GM12865 (cell line): ENCODE measurements around the gene RFTN1.
A peak's percentile ranks its signal among the peaks of the same experiment; 100 is the strongest.

Experiments
- DNase-seq: peaks from one replicate; pipeline ENCODE4 v3.0.0; 2010; ENCODE audit warnings: low read depth
- H3K4me3 ChIP-seq: 2 replicates; pipeline ENCODE4 v1.5.1; 2011; ENCODE audit warnings: mild to moderate bottlenecking, low read depth, low read length, control low read depth
- CTCF ChIP-seq: IDR thresholded peaks from 2 replicates; pipeline ENCODE4 v1.5.1; 2011; ENCODE audit warnings: low read length, control low read depth, low read depth, inconsistent platforms; ENCODE audit not compliant: insufficient read depth; ENCODE audit errors: missing control alignments

The RFTN1 gene

GRCh38 chr3:16392717-16393116, 120.8 kb downstream of the RFTN1 start:
- DNase-seq, result no peak
- no peak for TF ChIP-seq CTCF
- no peak overlapping the region for H3K4me3 ChIP-seq

GRCh38 chr3:16392065-16392464, 121.4 kb downstream of the RFTN1 start:
- no peak overlapping the region for H3K4me3 ChIP-seq
- DNase-seq, result no peak
- TF ChIP-seq CTCF, result no peak

GRCh38 chr3:16390581-16390980, 122.9 kb downstream of the RFTN1 start:
- no peak overlapping the region for H3K4me3 ChIP-seq
- no peak for TF ChIP-seq CTCF
- no peak for DNase-seq

GRCh38 chr3:16388850-16389441, 124.6 kb downstream of the RFTN1 start:
- no peak for DNase-seq
- no peak overlapping the region for H3K4me3 ChIP-seq
- no peak for TF ChIP-seq CTCF

GRCh38 chr3:16386561-16386960, 126.9 kb downstream of the RFTN1 start:
- no peak for TF ChIP-seq CTCF
- no peak overlapping the region for H3K4me3 ChIP-seq
- DNase-seq, result peak; percentile 64

GRCh38 chr3:16385151-16385550, 128.3 kb downstream of the RFTN1 start:
- no peak for TF ChIP-seq CTCF
- no peak for DNase-seq
- no peak overlapping the region for H3K4me3 ChIP-seq

GRCh38 chr3:16383864-16384263, 129.6 kb downstream of the RFTN1 start:
- no peak for DNase-seq
- no peak overlapping the region for H3K4me3 ChIP-seq
- no peak for TF ChIP-seq CTCF
